ENCODE results near the gene ABO. TPM values are rescaled to one million over a fixed set of nuclear protein-coding genes. Genes with fewer than 3 reads are reported as not detected.

Gene ABO
- 0.14 TPM in 1 of 2 replicates, not detected in the other for total RNA-seq

GRCh38 chr9:133275105-133276000 lies at the start of gene ABO:
Gene ABO, minus strand, starts transcription at chr9:133275201.

GRCh38 chr9:133208880-133209300 lies 66.1 kb downstream of the ABO start, which contains the start of gene OBP2B:
Gene OBP2B, minus strand, starts transcription at chr9:133209250. Its CDS starts 51 bp downstream, at chr9:133209199.

Other genes starting within 250 kb of the ABO start
- gene GTF3C5, start 244.2 kb downstream of the ABO start, total RNA-seq = 25.6 and 32.1 TPM in 2 replicates
- 0.34 and 5.8 TPM in 2 replicates for gene CEL, start 213.2 kb downstream of the ABO start, total RNA-seq
- 15.4 and 35.7 TPM in 2 replicates for gene RALGDS, start 154.0 kb downstream of the ABO start, total RNA-seq
- gene GBGT1, start 111.3 kb downstream of the ABO start, total RNA-seq = 0.34 and 2.1 TPM in 2 replicates
- not detected in 2 replicates for gene OBP2B, start 66.0 kb downstream of the ABO start, total RNA-seq
- 9.2 and 23.6 TPM in 2 replicates for gene SURF6, start 61.0 kb upstream of the ABO start, total RNA-seq
- gene MED22, start 72.9 kb upstream of the ABO start, total RNA-seq = 17.1 and 22.8 TPM in 2 replicates
- gene RPL7A, start 73.0 kb upstream of the ABO start, total RNA-seq = 1,202 and 2,134 TPM in 2 replicates
- gene SURF1, start 81.3 kb upstream of the ABO start, total RNA-seq = 16.4 and 44.1 TPM in 2 replicates
- gene SURF2, start 81.3 kb upstream of the ABO start, total RNA-seq = 36.0 and 64.9 TPM in 2 replicates
- gene SURF4, start 100.9 kb upstream of the ABO start, total RNA-seq = 239 and 361 TPM in 2 replicates
- under 0.01 and 0.07 TPM in 2 replicates for gene STKLD1, start 101.2 kb upstream of the ABO start, total RNA-seq
- gene REXO4, start 142.8 kb upstream of the ABO start, total RNA-seq = 29.0 and 39.8 TPM in 2 replicates
- gene ADAMTS13, start 147.2 kb upstream of the ABO start, total RNA-seq = 1.4 and 3.8 TPM in 2 replicates
- gene CACFD1, start 184.8 kb upstream of the ABO start, total RNA-seq = 4.8 and 10.8 TPM in 2 replicates
- gene SLC2A6, start 203.9 kb upstream of the ABO start, total RNA-seq = 3.8 and 6.2 TPM in 2 replicates
- gene MYMK, start 249.8 kb upstream of the ABO start, total RNA-seq = not detected in 2 replicates

Data from nasal cavity respiratory epithelium epithelial cell of viscerocranial mucosa (primary cell).